GM12875 (cell line): Measurements from ENCODE around the gene SLC30A10.

ENCODE experiments used
- H3K4me3 ChIP-seq: one replicate; pipeline ENCODE4 v1.5.1; 2011; ENCODE audit warnings: low read depth, low read length, control low read depth
- TF ChIP-seq, protein P1 (sequence below): IDR thresholded peaks from 2 replicates; pipeline ENCODE4 v1.5.1; 2011; ENCODE audit warnings: low read depth, mild to moderate bottlenecking, control low read depth, inconsistent platforms, low read length, moderate library complexity, borderline replicate concordance; ENCODE audit not compliant: insufficient read depth

The SLC30A10 gene

GRCh38 chr1:219927298-219927955 is 930 bp downstream of the SLC30A10 start:
- TF ChIP-seq, protein P1, sequence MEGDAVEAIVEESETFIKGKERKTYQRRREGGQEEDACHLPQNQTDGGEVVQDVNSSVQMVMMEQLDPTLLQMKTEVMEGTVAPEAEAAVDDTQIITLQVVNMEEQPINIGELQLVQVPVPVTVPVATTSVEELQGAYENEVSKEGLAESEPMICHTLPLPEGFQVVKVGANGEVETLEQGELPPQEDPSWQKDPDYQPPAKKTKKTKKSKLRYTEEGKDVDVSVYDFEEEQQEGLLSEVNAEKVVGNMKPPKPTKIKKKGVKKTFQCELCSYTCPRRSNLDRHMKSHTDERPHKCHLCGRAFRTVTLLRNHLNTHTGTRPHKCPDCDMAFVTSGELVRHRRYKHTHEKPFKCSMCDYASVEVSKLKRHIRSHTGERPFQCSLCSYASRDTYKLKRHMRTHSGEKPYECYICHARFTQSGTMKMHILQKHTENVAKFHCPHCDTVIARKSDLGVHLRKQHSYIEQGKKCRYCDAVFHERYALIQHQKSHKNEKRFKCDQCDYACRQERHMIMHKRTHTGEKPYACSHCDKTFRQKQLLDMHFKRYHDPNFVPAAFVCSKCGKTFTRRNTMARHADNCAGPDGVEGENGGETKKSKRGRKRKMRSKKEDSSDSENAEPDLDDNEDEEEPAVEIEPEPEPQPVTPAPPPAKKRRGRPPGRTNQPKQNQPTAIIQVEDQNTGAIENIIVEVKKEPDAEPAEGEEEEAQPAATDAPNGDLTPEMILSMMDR = no peak
- H3K4me3 ChIP-seq = no peak overlapping the region

DNA sequence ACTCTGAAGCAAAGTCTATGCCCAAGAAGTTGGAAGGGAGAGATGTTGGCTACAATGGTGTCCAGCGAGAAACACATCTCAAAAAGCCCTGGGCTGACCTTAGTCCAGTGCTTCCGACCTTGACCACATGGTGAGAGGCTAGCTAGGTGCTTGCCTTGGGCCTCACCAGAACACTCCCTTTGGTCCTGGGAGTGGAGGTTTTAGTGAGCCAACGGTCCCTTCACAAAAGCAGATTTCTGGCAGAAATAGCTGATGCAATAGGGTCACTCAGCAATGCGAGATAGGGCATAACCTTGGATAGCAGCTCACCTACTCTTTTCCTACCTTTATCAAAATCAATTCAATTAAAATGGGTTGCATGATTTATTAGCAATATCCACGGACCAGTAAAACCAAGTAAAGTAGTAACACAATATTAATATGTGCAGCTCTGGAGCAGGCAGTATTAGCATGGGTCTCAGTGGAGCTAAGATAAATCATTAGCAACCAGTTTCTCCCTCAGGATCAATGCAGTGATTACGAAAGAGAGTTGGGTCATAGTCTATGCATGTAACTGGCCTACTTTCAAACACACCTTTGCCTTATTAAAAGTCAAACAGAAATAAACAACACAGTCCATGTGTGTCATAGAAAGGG is 1.9 kb downstream of the SLC30A10 start:
- TF ChIP-seq, protein P1 = no peak

GRCh38 chr1:219924342-219924741 is 4.0 kb downstream of the SLC30A10 start:
- no peak overlapping the region for H3K4me3 ChIP-seq
- TF ChIP-seq, protein P1 = no peak

More for the DNA sequence above, 1.9 kb downstream of the SLC30A10 start:
- H3K4me3 ChIP-seq = no peak overlapping the region

DNA sequence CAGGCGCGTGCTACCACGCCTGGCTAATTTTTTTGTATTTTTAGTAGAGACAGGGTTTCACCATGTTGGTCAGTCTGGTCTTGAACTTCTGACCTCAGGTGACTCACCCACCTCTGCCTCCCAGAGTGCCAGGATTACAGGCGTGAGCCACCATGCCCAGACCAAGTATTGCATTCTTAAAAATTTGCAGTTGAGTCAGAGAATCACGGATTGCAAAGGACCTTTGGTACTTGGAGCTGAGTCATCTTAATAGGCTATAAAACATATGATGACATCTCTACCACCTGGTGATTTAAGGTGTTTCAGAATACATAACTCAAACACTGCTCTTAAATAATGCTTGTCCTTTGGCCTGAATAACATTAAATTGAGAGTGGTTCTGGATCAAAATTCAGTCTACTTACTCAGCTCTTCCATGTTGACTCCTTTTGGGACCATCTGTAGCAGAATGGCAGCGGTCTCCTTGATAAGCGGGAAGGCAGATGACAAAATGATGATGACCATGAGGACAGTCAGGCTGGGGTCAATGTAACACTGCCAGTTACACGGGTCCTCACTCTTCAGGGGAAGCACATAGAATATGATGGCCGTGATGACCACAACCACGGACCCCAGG is 10.4 kb downstream of the SLC30A10 start:
- H3K4me3 ChIP-seq = no peak overlapping the region
- TF ChIP-seq, protein P1 = no peak

DNA sequence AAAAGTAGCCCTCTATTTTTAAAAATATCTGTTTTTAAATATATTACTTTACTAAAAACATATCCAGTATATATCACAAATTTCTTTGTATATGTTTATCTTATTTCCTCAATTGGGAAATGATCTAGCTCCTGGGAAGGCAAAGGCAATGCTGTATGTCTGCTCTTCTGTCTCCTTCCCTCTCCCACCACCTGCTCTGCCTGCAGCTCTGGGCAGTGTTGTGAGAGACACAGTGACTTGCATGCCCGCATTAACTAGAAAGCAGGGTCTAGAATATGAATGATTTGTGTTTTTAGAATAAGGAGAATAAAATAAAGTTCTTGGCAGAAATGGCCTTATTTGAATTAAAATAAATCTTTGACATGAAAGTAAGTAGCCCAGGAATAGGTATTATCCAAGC is 11.1 kb downstream of the SLC30A10 start:
- TF ChIP-seq, protein P1 = no peak

DNA sequence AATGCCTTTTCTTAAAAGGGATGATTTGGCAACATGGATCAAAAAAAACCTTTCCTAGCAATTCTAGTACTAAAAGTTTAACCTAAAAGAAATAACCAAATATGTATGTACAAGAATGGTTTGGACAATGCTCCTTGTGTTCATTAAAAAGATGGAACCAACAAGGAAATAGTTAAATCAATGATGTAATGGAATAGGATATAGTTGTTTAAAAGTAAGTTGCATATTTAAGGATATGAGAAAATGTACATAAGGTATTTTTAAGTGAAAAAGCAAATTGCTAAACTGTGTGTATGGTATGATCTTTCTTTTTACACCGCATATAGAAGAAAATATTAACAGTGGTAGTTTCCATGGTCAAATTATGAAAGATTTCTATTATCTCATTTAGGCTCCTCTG is 12.1 kb downstream of the SLC30A10 start:
- no peak overlapping the region for H3K4me3 ChIP-seq
- TF ChIP-seq, protein P1 = no peak

More for the DNA sequence above, 11.1 kb downstream of the SLC30A10 start:
- no peak overlapping the region for H3K4me3 ChIP-seq
